Keratinocyte (primary cell): ENCODE measurements around the gene PRKCE. TPM values are rescaled to one million over a fixed set of nuclear protein-coding genes. Genes with fewer than 3 reads are reported as not detected.

Experiments
- DNase-seq: peaks from one replicate; pipeline ENCODE4 v3.0.0-alpha.2; 2011; ENCODE audit warnings: low read depth, missing footprints, low spot score
- FAIRE-seq: peaks from 2 replicates; lab custom pipeline; 2011; peaks lifted over from hg19 to GRCh38; lab: Jason Lieb, UNC
- H2AFZ ChIP-seq: 2 replicates; pipeline ENCODE4 v1.6.0; 2012; ENCODE audit warnings: low read length, control low read depth, inconsistent platforms; ENCODE audit not compliant: control insufficient read depth
- H3K27ac ChIP-seq: 2 replicates; pipeline ENCODE4 v1.5.1; 2011; ENCODE audit warnings: low read length; ENCODE audit not compliant: control insufficient read depth, insufficient read depth
- H3K27me3 ChIP-seq: 3 replicates; pipeline ENCODE4 v1.6.0; 2011; ENCODE audit warnings: low read length; ENCODE audit not compliant: control insufficient read depth, insufficient read depth; ENCODE audit errors: extremely low read depth
- H3K36me3 ChIP-seq, 2 experiments: 2 replicates in 1 of 2; 3 replicates in 1 of 2; pipeline ENCODE4 v1.5.1; 2011; ENCODE audit warnings: low read length in 2 of 2, mild to moderate bottlenecking in 1 of 2; ENCODE audit not compliant: control insufficient read depth in 2 of 2, insufficient read depth in 2 of 2; ENCODE audit errors: extremely low read depth in 1 of 2
- H3K4me1 ChIP-seq: 3 replicates; pipeline ENCODE4 v1.5.1; 2011; ENCODE audit warnings: low read length; ENCODE audit not compliant: control insufficient read depth, insufficient read depth; ENCODE audit errors: extremely low read depth
- H3K4me2 ChIP-seq: 3 replicates; pipeline ENCODE4 v1.6.0; 2011; ENCODE audit warnings: low read depth, low read length; ENCODE audit not compliant: control insufficient read depth, insufficient read depth; ENCODE audit errors: extremely low read depth
- H3K4me3 ChIP-seq, 3 experiments: fragments of 200-600 bp in 1 of 3; sonication (generic) in 1 of 3; 2 replicates in 2 of 3; 3 replicates in 1 of 3; pipeline ENCODE4 v1.5.1; 2011 to 2016; ENCODE audit warnings: low read length in 3 of 3, mild to moderate bottlenecking in 3 of 3, control low read depth in 2 of 3, inconsistent platforms in 1 of 3, low read depth in 1 of 3, mixed read lengths in 1 of 3, mixed run types in 1 of 3, moderate library complexity in 1 of 3; ENCODE audit not compliant: control insufficient read depth in 2 of 3, insufficient read depth in 2 of 3; ENCODE audit errors: extremely low read depth in 1 of 3
- H3K79me2 ChIP-seq: 2 replicates; pipeline ENCODE4 v1.6.0; 2012; ENCODE audit warnings: low read length; ENCODE audit not compliant: control insufficient read depth, insufficient read depth
- H3K9ac ChIP-seq: 3 replicates; pipeline ENCODE4 v1.6.0; 2011; ENCODE audit warnings: low read length; ENCODE audit not compliant: control insufficient read depth, insufficient read depth; ENCODE audit errors: extremely low read depth
- H3K9me1 ChIP-seq: 3 replicates; pipeline ENCODE4 v1.6.0; 2011; ENCODE audit warnings: low read length; ENCODE audit not compliant: control insufficient read depth, insufficient read depth; ENCODE audit errors: extremely low read depth
- H3K9me3 ChIP-seq: 2 replicates; pipeline ENCODE4 v1.5.1; 2012; ENCODE audit warnings: low read depth, low read length; ENCODE audit not compliant: control insufficient read depth
- H4K20me1 ChIP-seq: 3 replicates; pipeline ENCODE4 v1.6.0; 2011; ENCODE audit warnings: low read length; ENCODE audit not compliant: control insufficient read depth, insufficient read depth; ENCODE audit errors: extremely low read depth
- CTCF ChIP-seq, 3 experiments: IDR thresholded peaks in 1 of 3; conservative IDR thresholded peaks in 1 of 3; optimal IDR thresholded peaks in 1 of 3; 2 replicates in 2 of 3; 3 replicates in 1 of 3; pipeline versions ENCODE3 to v1.5.1; 2011; ENCODE audit warnings: low read length in 3 of 3, mild to moderate bottlenecking in 3 of 3, moderate library complexity in 2 of 3, control low read depth in 1 of 3, inconsistent platforms in 1 of 3; ENCODE audit not compliant: insufficient read depth in 2 of 3; ENCODE audit errors: extremely low read depth in 1 of 3
- EZH2 ChIP-seq: IDR thresholded peaks from one replicate; pipeline ENCODE4 v1.6.1; 2012; ENCODE audit warnings: inconsistent platforms, mild to moderate bottlenecking, low read length, moderate library complexity
- dilution Hi-C: fragments of 300-500 bp; cut with MboI; formaldehyde crosslinking; loops from one replicate; pipeline ENCODE4 v1.7.0; 2020; ENCODE audit warnings: low sequenced_read_pairs; ENCODE audit not compliant: extremely low pct_ligation_motif_present
- polyA plus RNA-seq, 5 experiments: library from polyadenylated mRNA; depleted of rRNA in 3 of 5; stranded (reverse) in 3 of 5; stranded (forward) in 1 of 5; unstranded in 1 of 5; fragments of >200 nt; gene quantifications; 1 replicate in 1 of 5; 2 replicates in 3 of 5; 3 replicates in 1 of 5; pipeline versions ENCODE4 v1.2.1 to v1.2.3, GENCODE V29; 2011 to 2012; ENCODE audit warnings: missing spikeins in 2 of 5, low read depth in 1 of 5, low replicate concordance in 1 of 5

Gene PRKCE
- polyA plus RNA-seq, 1 donor (not counting 4 experiments of a cell fraction or from before 2014, with no cell fraction given), result 2.0 TPM

GRCh38 chr2:46051085-46051484 is 399.6 kb downstream of the PRKCE start:
- Histone ChIP-seq H3K9me3 (no peaks in the 10 kb centered on the region), H4K20me1 (no peaks in the 10 kb centered on the region), H3K27me3 (no peaks in the 10 kb centered on the region), H3K79me2 (no peaks in the 10 kb centered on the region), H2AFZ (no peak overlapping the region), H3K4me3 (no peak overlapping the region), H3K27ac (no peak overlapping the region), H3K9ac (no peak overlapping the region), H3K36me3 (no peaks in the 10 kb centered on the region), H3K9me1 (no peaks in the 10 kb centered on the region), H3K4me1 (no peaks in the 10 kb centered on the region), H3K4me2 (no peak overlapping the region)
- no peak for TF ChIP-seq CTCF (optimal IDR thresholded peaks at IDR 0.05 in 1 of 3, IDR thresholded peaks at IDR 0.05 in 1 of 3, conservative IDR thresholded peaks at IDR 0.05 in 1 of 3; ENCODE audit: extremely low read depth in 1 of 3, insufficient read depth in 2 of 3, low read length in 3 of 3)
- TF ChIP-seq EZH2, result no peak
- DNase-seq, result no peak
- dilution Hi-C loops, result no loop called here
- no peak for FAIRE-seq

- no peaks in the 10 kb centered on the region for H3K4me1 ChIP-seq
- FAIRE-seq (no peak), DNase-seq (no peak)
- dilution Hi-C loops, result no loop called here
- no peaks in the 10 kb centered on the region for H3K9me3 ChIP-seq
- H3K4me2 ChIP-seq, result no peak overlapping the region
- no peak for TF ChIP-seq CTCF (optimal IDR thresholded peaks at IDR 0.05 in 1 of 3, IDR thresholded peaks at IDR 0.05 in 1 of 3, conservative IDR thresholded peaks at IDR 0.05 in 1 of 3; ENCODE audit: extremely low read depth in 1 of 3, insufficient read depth in 2 of 3, low read length in 3 of 3)
- TF ChIP-seq EZH2, result no peak
- no peaks in the 10 kb centered on the region for H3K27me3 ChIP-seq
- no peak overlapping the region for H3K27ac ChIP-seq
- no peaks in the 10 kb centered on the region for H3K79me2 ChIP-seq
- no peaks in the 10 kb centered on the region for H3K9me1 ChIP-seq
- H3K9ac ChIP-seq, result no peak overlapping the region
- H3K4me3 ChIP-seq, result no peak overlapping the region
- no peaks in the 10 kb centered on the region for H3K36me3 ChIP-seq
- H4K20me1 ChIP-seq, result no peaks in the 10 kb centered on the region
- no peak overlapping the region for H2AFZ ChIP-seq
Observed at GRCh38 chr2:46053564-46053963, 402.1 kb downstream of the PRKCE start.
